ENCODE results near the gene UTS2B. TPM values are rescaled to one million over a fixed set of nuclear protein-coding genes. Genes with fewer than 3 reads are reported as not detected.
A peak's percentile ranks its signal among the peaks of the same experiment; 100 is the strongest.

UTS2B gene
- total RNA-seq: not detected

GRCh38 chr3:191329654-191330529 lies at the start of gene UTS2B:
Gene UTS2B, minus strand, starts transcription at chr3:191330526. Its CDS starts 48,337 bp downstream, at chr3:191282189.
- H3K27me3 Mint-ChIP-seq: peaks cover 23% of the 10 kb centered on the region
- CTCF ChIA-PET: no interaction called here
- peak; percentile 8 for ATAC-seq
- TF ChIP-seq CTCF (IDR thresholded peaks at IDR 0.05): no peak
- intact Hi-C loops (cut with micrococcal nuclease): no loop called here
- no peaks in the 10 kb centered on the region for H3K36me3 Mint-ChIP-seq (ENCODE audit: low read depth)
- H3K4me3 Mint-ChIP-seq: peak within 1 kb of the TSS; percentile 71
- peak within 1 kb of the TSS; percentile 52 for H3K27ac Mint-ChIP-seq
- POLR2A ChIA-PET: interaction anchor here (1.4 kb wide), 1 partner anchor 15 kb away, joined by 4 read pairs; no protein-coding TSS in a partner anchor
- peak; percentile 4 for DNase-seq
- H3K9me3 Mint-ChIP-seq: no peaks in the 10 kb centered on the region
- H3K4me1 Mint-ChIP-seq (ENCODE audit: low read depth): peaks cover 15% of the 10 kb centered on the region

DNA sequence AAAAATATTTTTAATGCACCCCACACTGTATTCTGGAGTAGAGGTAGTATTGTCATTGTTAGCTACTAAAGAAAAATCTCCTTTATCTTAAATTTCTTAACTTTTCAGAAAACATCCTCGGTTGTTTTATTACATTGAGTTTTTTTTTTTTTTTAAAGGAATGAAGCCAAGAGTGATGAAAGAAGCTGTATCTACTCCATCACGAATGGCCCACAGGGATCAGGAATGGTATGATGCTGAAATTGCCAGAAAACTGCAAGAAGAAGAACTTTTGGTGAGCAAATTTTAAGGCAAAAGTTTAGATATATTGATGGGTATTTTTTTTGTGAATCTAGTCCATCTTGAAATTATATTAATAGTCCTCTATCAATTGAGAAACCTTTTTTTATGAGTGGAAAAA lies 49.7 kb upstream of the UTS2B start:
- intact Hi-C loops (cut with micrococcal nuclease): no loop called here
- DNase-seq (no peak), ATAC-seq (no peak)
- H3K36me3 Mint-ChIP-seq (ENCODE audit: low read depth): no peaks in the 10 kb centered on the region
- no peak overlapping the region for H3K4me3 Mint-ChIP-seq
- TF ChIP-seq CTCF (IDR thresholded peaks at IDR 0.05): no peak
- H3K9me3 Mint-ChIP-seq: no peaks in the 10 kb centered on the region
- peaks cover 5% of the 10 kb centered on the region for H3K4me1 Mint-ChIP-seq (ENCODE audit: low read depth)
- H3K27me3 Mint-ChIP-seq: no peaks in the 10 kb centered on the region
- no peak overlapping the region for H3K27ac Mint-ChIP-seq
- ChIA-PET CTCF (no interaction called here), POLR2A (no interaction called here)

- H3K27me3 Mint-ChIP-seq: no peaks in the 10 kb centered on the region
- no peaks in the 10 kb centered on the region for H3K9me3 Mint-ChIP-seq
- H3K4me1 Mint-ChIP-seq (ENCODE audit: low read depth): peaks cover 5% of the 10 kb centered on the region
- ChIA-PET POLR2A (no interaction called here), CTCF (no interaction called here)
- H3K27ac Mint-ChIP-seq: no peak overlapping the region
- no peak overlapping the region for H3K4me3 Mint-ChIP-seq
- TF ChIP-seq CTCF (IDR thresholded peaks at IDR 0.05): no peak
- DNase-seq: no peak
- intact Hi-C loops (cut with micrococcal nuclease): no loop called here
- no peak for ATAC-seq
- H3K36me3 Mint-ChIP-seq (ENCODE audit: low read depth): no peaks in the 10 kb centered on the region
Observed at GRCh38 chr3:191379446-191379845, 49.1 kb upstream of the UTS2B start.

GRCh38 chr3:191378142-191378812 lies 48.0 kb upstream of the UTS2B start:
- Mint-ChIP-seq H3K27me3 (no peaks in the 10 kb centered on the region), H3K9me3 (no peaks in the 10 kb centered on the region), H3K27ac (no peak overlapping the region), H3K4me1 (ENCODE audit: low read depth) (peaks cover 5% of the 10 kb centered on the region), H3K4me3 (no peak overlapping the region), H3K36me3 (ENCODE audit: low read depth) (no peaks in the 10 kb centered on the region)
- CTCF ChIA-PET: no interaction called here
- ATAC-seq: no peak
- intact Hi-C loops (cut with micrococcal nuclease): no loop called here
- TF ChIP-seq CTCF (IDR thresholded peaks at IDR 0.05): no peak
- POLR2A ChIA-PET: no interaction called here
- no peak for DNase-seq

DNA sequence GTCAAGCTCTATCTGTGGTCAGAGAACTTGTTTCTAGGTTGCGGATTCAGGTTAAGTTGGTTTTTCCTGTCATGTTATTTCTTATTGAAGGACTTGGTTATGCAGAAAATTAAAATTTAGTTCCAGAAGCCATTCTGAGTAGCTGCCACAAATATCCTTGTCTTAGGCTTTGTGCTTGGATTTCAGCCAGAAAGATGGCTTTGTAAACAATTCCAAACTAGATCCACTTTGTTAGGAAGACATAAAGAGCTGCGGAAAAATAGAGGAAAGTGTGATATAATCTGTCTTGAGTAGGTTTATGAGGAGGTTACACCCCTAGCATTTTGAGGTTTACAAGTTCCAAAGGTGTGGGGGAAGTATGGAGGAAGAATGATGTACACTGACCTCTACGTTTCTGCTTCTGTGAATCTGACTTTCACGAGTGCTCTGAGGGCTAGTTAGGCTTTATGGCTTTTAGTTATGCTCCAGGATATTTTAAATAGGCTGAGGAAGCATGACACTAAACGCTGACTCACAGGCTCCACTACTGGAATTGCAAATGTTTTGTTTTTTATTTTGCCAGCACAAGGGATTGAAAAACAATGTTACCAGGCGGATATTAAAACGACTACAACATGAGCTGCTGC lies 46.3 kb upstream of the UTS2B start:
- intact Hi-C loops (cut with micrococcal nuclease): no loop called here
- Mint-ChIP-seq H3K4me3 (no peak overlapping the region), H3K27ac (no peak overlapping the region), H3K36me3 (ENCODE audit: low read depth) (no peaks in the 10 kb centered on the region), H3K9me3 (no peaks in the 10 kb centered on the region), H3K4me1 (ENCODE audit: low read depth) (peaks cover 5% of the 10 kb centered on the region), H3K27me3 (no peaks in the 10 kb centered on the region)
- no peak for TF ChIP-seq CTCF (IDR thresholded peaks at IDR 0.05)
- POLR2A ChIA-PET: no interaction called here
- CTCF ChIA-PET: no interaction called here
- ATAC-seq (no peak), DNase-seq (no peak)
